ENCODE data around the gene ANG. TPM values are rescaled to one million over a fixed set of nuclear protein-coding genes. Genes with fewer than 3 reads are reported as not detected.
"Not testable (repeated sequence)": the region's sequence is repeated elsewhere in the genome, so short reads cannot be mapped to it uniquely, and the experiment has no call there.

The ANG gene
- total RNA-seq (2022) (1.7 and 3.6 TPM in 2 replicates), Bru-seq, nascent RNA (percentile 61 among the genes with signal in this experiment), BruChase-seq, experiment 1, labeled RNA remaining after a 6-hour chase (percentile 87 among the genes with signal in this experiment), BruChase-seq, experiment 2, labeled RNA remaining after a 2-hour chase (percentile 76 among the genes with signal in this experiment)
- long read RNA-seq, transcript ANG-201 (2 exons, 1,222 nt): major isoform, 5 of 5 reads
- long read RNA-seq, partial matches to known transcripts: 0 of 5 reads
- long read RNA-seq, other reads (novel, unspliced or antisense): 0 of 5 reads

DNA sequence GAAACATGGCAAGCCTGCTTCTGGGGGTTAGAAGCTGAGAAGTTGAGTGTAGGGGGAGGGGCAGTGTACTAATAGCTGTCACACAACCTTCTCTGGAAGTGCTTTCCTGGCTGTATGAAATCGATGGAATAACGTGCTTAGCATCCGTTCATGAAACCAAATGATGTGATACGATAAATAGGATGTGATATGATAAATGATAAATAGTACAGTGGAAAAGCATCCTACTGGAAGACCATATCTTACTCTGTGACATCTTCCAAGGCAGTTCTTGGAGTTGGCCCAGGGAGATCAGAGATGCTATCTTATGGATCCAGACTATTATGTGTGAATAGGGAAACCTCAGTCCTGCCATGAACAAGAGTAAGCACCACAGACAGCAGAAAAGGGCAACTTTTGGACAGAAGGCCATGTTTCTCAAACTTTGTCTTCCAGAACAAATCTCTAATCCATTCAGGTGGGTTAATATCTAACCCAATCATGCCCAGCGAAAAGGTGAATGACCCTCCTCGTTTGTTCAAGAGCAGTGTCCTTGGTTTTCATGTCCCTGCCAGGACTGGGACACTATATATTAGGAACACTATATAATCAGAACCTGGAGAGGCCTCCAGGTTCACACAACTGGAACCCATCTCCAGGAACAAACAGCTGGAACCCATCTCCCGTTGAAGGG is at the start of gene ANG:
Gene ANG (plus strand): TSS at position 598 of the 673 bp plus-strand sequence. CDS start 4,801 bp downstream, outside the sequence.
- BruUV-seq (replicated peaks): no TSS peak
- DNase-seq (ENCODE audit: unreplicated experiment): no peak
- ChIA-PET CTCF (interaction anchor here (0.6 to 10.2 kb wide), 7 partner anchors 9 to 363 kb away, joined by 3 to 103 read pairs (median 4); partner anchors contain the start of gene PIP4P1), POLR2A (interaction anchor here (0.6 kb wide), 1 partner anchor 75 kb away, joined by 3 read pairs; no protein-coding TSS in a partner anchor)
- intact Hi-C loops (cut with micrococcal nuclease): no loop called here
- H3K36me3 Mint-ChIP-seq (ENCODE audit: insufficient read depth, unreplicated experiment): no peaks in the 10 kb centered on the region
- no peak within 1 kb of the TSS for H3K4me3 Mint-ChIP-seq (ENCODE audit: unreplicated experiment)
- no peaks in the 10 kb centered on the region for H3K9me3 Mint-ChIP-seq (ENCODE audit: unreplicated experiment)
- no peak within 1 kb of the TSS for H3K27ac Mint-ChIP-seq (ENCODE audit: low read depth, unreplicated experiment)
- H3K4me1 Mint-ChIP-seq (ENCODE audit: insufficient read depth, unreplicated experiment): peaks cover 12% of the 10 kb centered on the region
- no peaks in the 10 kb centered on the region for H3K27me3 Mint-ChIP-seq (ENCODE audit: insufficient read depth, unreplicated experiment)
- TF ChIP-seq CTCF (IDR thresholded peaks at IDR 0.05; ENCODE audit: unreplicated experiment): no peak

DNA sequence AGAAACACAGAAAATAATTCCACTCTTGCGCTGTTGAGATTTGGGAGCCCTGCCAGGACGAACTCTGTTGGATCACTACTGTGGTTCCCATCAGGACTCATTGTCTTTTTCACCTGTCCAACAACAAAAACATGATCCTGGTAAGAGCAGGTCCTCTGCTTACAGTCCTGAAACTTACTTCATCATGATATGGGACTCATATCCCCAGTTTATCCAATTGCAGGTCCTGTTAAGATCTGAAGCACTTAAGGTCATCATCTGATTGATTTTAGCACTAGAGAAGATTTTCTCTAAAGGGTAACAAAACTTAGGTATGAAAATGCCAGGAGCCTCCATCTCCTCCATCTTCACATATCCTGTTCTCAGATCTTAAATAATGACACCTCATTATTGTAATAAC is 47.0 kb upstream of the ANG start, which contains the start of gene OR6S1:
Gene OR6S1 (minus strand): TSS at position 101 of the 400 bp plus-strand sequence. CDS start 0 bp downstream, at position 101.
- POLR2A ChIA-PET: no interaction called here
- CTCF ChIA-PET: interaction anchor here (1.2 kb wide), 1 partner anchor 217 kb away, joined by 5 read pairs; no protein-coding TSS in a partner anchor
- BruUV-seq (replicated peaks): no TSS peak
- intact Hi-C loops (cut with micrococcal nuclease): no loop called here
- peaks cover 42% of the 10 kb centered on the region for H3K27me3 Mint-ChIP-seq (ENCODE audit: insufficient read depth, unreplicated experiment)
- H3K27ac Mint-ChIP-seq (ENCODE audit: low read depth, unreplicated experiment): no peak within 1 kb of the TSS
- no peak within 1 kb of the TSS for H3K4me3 Mint-ChIP-seq (ENCODE audit: unreplicated experiment)
- no peak for TF ChIP-seq CTCF (IDR thresholded peaks at IDR 0.05; ENCODE audit: unreplicated experiment)
- H3K4me1 Mint-ChIP-seq (ENCODE audit: insufficient read depth, unreplicated experiment): no peaks in the 10 kb centered on the region
- H3K36me3 Mint-ChIP-seq (ENCODE audit: insufficient read depth, unreplicated experiment): no peaks in the 10 kb centered on the region
- H3K9me3 Mint-ChIP-seq (ENCODE audit: unreplicated experiment): no peaks in the 10 kb centered on the region
- DNase-seq (ENCODE audit: unreplicated experiment): no peak

DNA sequence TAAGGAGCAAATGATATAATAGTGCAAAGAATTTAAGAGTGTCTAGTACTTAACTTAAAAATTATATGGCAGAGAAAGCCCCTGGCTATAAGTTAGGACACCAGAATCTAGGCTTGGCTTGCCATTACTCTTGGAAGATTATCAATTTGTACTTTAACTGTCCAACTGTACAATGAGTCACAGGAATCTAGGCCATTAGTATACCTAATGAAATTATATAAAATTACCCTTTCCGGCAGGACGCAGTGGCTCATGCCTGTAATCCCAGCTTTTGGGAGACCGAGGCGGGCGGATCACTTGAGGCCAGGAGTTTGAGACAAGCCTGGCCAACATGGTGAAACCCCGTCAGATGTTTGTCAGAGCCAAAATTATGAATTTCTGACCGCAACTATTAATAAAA is 46.4 kb upstream of the ANG start:
- intact Hi-C loops (cut with micrococcal nuclease): no loop called here
- no peaks in the 10 kb centered on the region for H3K4me1 Mint-ChIP-seq (ENCODE audit: insufficient read depth, unreplicated experiment)
- no peak overlapping the region for H3K27ac Mint-ChIP-seq (ENCODE audit: low read depth, unreplicated experiment)
- H3K9me3 Mint-ChIP-seq (ENCODE audit: unreplicated experiment): no peaks in the 10 kb centered on the region
- H3K27me3 Mint-ChIP-seq (ENCODE audit: insufficient read depth, unreplicated experiment): peaks cover 43% of the 10 kb centered on the region
- ChIA-PET CTCF (interaction anchor here (1.2 kb wide), 1 partner anchor 216 kb away, joined by 5 read pairs; no protein-coding TSS in a partner anchor), POLR2A (interaction anchor here (1.1 kb wide), 1 partner anchor 9 kb away, joined by 3 read pairs; no protein-coding TSS in a partner anchor)
- no peak for TF ChIP-seq CTCF (IDR thresholded peaks at IDR 0.05; ENCODE audit: unreplicated experiment)
- H3K4me3 Mint-ChIP-seq (ENCODE audit: unreplicated experiment): no peak overlapping the region
- H3K36me3 Mint-ChIP-seq (ENCODE audit: insufficient read depth, unreplicated experiment): no peaks in the 10 kb centered on the region
- no peak for DNase-seq (ENCODE audit: unreplicated experiment)
- no TSS peak for BruUV-seq (replicated peaks)

GRCh38 chr14:20642755-20643154 is 45.8 kb upstream of the ANG start:
- CTCF ChIA-PET: interaction anchor here (1.2 kb wide), 1 partner anchor 216 kb away, joined by 5 read pairs; no protein-coding TSS in a partner anchor
- not testable (repeated sequence) for H3K9me3 Mint-ChIP-seq (ENCODE audit: unreplicated experiment); H3K4me1 Mint-ChIP-seq (ENCODE audit: insufficient read depth, unreplicated experiment)

More at GRCh38 chr14:20642755-20643154, 45.8 kb upstream of the ANG start:
- BruUV-seq (replicated peaks); H3K4me3 Mint-ChIP-seq (ENCODE audit: unreplicated experiment); DNase-seq (ENCODE audit: unreplicated experiment); H3K27ac Mint-ChIP-seq (ENCODE audit: low read depth, unreplicated experiment); H3K36me3 Mint-ChIP-seq (ENCODE audit: insufficient read depth, unreplicated experiment); intact Hi-C loops (cut with micrococcal nuclease): not testable (repeated sequence)
- H3K27me3 Mint-ChIP-seq (ENCODE audit: insufficient read depth, unreplicated experiment): peaks cover 43% of the 10 kb centered on the region
- POLR2A ChIA-PET: interaction anchor here (0.6 to 1.1 kb wide), 3 partner anchors 8 to 276 kb away, joined by 3 read pairs; no protein-coding TSS in a partner anchor
